PC-9 (cell line): Measurements from ENCODE around the gene DNM3.

ENCODE experiments used
- CTCF ChIP-seq: fragments of 200-600 bp; sonication (generic); conservative IDR thresholded peaks from 2 replicates; pipeline ENCODE4 v1.6.1; 2017; ENCODE audit warnings: mixed run types, antibody characterized with exemption, mild to moderate bottlenecking, moderate library complexity
- EZH2 ChIP-seq: fragments of 200-600 bp; sonication (generic); IDR thresholded peaks from 2 replicates; pipeline ENCODE4 v1.8.0; 2017; ENCODE audit warnings: antibody characterized with exemption, low read depth

- TF ChIP-seq CTCF (no peak), EZH2 (no peak)
These were observed 535.1 kb downstream of the DNM3 start for GRCh38 chr1:172376431-172376830.
